ENCODE results near the gene CAPN9. TPM values are rescaled to one million over a fixed set of nuclear protein-coding genes. Genes with fewer than 3 reads are reported as not detected.

CAPN9 gene
- total RNA-seq, 1 donor from 2014 or later, result not detected

DNA sequence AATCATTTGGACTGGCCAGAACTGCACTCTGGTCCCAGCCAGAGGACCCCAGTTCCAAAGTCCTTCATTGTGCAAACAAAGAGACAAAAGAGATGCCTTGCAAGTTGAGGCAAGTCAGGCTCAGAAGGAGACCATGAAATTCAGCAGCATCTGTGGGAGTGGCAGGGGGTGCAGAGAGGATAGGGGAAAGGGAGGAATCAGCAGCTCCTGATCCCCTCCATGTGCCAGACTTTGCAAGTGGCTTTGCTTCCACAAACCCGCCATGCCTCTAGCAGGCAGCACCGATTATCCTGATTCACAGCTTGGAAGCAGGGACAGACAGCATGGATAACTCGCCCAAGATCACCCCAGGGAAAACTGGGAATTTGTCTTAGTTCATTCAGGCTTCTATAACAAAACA is 2.1 kb upstream of the CAPN9 start:
- intact Hi-C loops (cut with micrococcal nuclease), result no loop called here

GRCh38 chr1:230746617-230747016 is 571 bp upstream of the CAPN9 start:
- intact Hi-C loops (cut with micrococcal nuclease), result no loop called here

DNA sequence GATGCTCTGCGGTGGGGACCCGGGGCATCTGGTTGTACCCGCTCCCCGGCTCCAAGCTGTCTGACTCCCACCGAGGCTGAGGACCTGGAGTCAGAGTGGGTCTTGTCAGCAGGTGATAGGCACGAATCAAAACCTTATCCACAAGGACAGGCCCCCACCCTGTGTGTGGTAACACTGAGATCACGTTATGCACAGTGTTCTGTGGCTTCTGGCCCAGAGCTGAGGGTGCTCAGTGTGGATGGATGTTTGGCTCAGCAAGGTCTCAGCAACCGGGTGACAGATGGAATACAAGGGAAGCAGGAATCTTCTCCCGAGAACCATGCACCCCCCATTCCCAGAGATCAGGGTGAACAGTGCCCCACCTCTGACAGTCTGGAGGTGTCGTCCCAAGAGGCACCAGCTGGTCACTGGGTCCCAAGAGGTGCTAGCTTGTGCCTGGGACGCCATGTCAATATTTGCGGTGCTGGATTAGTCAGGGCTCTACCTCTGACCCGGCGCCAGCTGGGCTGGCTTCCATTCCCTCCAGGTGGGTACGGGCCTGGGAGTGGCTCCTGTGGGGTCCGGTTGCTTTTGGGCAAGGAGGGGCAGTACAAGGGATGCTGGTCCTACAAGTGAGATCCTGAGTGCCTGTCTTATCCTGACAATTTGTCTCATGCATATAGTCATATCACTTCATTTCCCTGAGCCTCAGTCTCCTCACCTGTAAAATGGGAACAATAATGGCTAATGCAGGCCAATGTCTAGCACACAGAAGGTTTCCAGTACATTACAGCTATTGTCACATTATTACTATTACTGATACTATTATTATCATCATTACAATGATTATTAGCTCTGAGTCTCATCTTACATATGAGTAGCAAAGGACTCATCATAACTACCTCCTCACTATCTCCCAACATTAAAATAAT is 957 bp downstream of the CAPN9 start:
- intact Hi-C loops (cut with micrococcal nuclease), result no loop called here

DNA sequence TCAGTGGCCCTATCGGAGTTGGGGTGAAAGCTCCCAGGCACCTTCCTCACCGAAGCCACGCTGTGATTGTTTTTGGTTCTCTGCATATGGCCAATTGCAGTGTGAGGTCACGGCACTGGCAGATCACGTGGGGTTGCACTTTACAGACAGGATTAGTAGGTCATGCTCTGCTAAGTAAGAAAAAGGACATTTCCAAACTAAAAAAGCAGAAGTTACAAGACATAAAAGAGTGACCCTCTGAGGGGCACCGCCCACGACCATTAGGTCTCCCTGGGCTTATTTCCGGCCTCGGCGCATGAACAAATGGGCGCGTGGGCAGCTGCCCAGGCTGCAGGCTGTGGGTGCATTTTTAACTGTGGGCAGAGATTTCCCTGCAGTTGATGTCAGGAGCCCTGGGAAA is 2.0 kb downstream of the CAPN9 start:
- intact Hi-C loops (cut with micrococcal nuclease), result no loop called here

GRCh38 chr1:230749635-230750034 is 2.4 kb downstream of the CAPN9 start:
- intact Hi-C loops (cut with micrococcal nuclease), result loop anchor here (5.0 kb wide), 1 partner anchor 107 kb away; the partner anchor contains the start of gene COG2

GRCh38 chr1:230750576-230750975 is 3.4 kb downstream of the CAPN9 start:
- intact Hi-C loops (cut with micrococcal nuclease), result loop anchor here (5.0 kb wide), 1 partner anchor 108 kb away; the partner anchor contains the start of gene COG2

DNA sequence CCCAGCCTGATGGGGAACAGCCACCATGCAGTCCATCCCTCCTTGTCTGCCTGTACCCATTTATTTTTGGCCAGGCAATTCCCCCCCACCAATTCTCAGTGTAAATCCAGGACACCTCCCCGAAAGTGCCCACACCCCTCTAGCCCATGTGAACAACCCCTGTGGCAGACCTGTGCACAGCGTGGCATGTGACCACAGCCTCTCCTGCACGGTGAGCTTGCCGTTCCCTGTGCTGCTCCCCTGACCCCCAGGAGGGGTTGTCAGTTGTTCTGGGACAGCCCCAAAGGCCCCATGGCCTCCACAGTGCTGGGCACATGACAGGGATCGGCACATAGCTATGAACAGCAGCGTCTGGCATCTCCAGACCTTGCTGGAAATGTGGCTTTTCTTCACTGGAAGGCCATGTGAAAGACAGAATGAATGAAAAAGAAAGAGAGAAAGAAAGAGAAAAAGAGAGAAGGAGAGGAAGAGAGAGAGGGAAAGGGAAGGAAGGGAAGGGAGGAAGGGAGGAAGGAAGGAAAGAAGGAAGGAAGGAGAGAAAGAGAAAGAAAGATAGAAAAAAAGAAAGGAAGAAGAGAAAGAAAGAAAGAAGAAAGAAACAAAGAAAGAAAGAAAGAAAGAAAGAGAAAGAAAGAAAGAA is 3.9 kb downstream of the CAPN9 start:
- intact Hi-C loops (cut with micrococcal nuclease), result loop anchor here (5.0 kb wide), 1 partner anchor 109 kb away; the partner anchor contains the start of gene COG2

DNA sequence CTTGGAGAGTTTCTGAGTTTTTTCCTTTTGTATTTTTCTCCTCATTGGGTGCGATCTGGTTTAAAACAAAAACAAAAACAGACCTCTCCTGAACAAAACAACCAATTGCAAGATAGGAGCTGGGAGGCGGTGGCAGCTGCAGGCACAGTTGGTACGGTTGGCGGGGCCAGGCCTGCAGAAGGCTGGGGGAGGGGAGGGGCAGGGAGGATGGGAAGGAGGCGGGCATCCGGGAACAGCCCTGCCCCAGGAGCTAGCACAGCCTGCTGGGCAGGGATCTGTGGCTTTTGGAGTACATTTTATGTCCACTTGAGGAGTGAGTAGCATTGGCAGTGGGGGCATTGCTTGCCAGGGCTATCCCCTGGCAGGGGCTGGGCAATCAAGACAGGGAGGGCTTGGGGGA is 5.2 kb downstream of the CAPN9 start:
- intact Hi-C loops (cut with micrococcal nuclease), result loop anchor here (5.0 kb wide), 1 partner anchor 110 kb away; the partner anchor contains the start of gene COG2

DNA sequence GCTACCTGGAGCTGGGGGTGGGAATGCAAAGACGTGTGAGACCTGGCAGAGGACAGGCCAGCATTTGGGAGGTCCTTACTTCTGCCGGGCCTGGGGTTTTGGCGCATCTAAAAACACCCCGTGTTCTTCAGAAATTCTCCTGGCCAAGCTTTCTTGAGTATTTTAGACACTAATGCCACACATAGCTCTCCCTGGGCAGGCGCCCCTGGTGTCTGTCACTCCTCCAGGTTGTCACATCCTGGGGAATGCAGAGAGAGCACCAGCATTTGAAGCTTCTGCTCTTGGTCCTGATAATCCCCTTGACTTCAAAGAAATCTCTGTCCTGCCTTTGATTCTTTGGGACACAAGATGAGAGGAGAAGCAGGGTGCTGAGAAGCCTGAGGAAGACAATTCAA is 6.0 kb downstream of the CAPN9 start:
- intact Hi-C loops (cut with micrococcal nuclease), result loop anchor here (5.0 kb wide), 1 partner anchor 111 kb away; the partner anchor contains the start of gene COG2

- intact Hi-C loops (cut with micrococcal nuclease), result loop anchor here (5.0 kb wide), 1 partner anchor 111 kb away; the partner anchor contains the start of gene COG2
Measured at GRCh38 chr1:230753586-230754251, 6.5 kb downstream of the CAPN9 start.

DNA sequence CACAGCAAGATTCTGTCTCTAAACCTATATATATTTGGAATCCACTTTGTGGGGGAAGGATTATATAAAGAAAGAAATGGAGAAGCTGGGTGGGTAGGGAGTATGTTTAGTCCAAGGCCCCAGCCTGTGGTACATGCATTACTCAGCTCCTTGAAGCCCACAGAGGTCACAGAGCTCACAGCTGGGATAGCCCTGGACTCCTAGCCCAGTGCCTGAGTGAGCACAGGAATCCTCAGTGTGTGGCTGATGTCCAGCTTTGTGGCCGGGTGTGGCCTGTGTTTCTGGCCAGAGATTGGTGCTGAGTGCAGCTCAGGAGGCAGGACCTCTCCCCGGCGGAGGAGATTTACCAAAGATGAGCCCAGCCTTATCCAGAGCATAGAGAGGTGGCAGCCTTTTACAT is 7.6 kb downstream of the CAPN9 start:
- intact Hi-C loops (cut with micrococcal nuclease), result loop anchor here (5.0 kb wide), 1 partner anchor 112 kb away; the partner anchor contains the start of gene COG2

DNA sequence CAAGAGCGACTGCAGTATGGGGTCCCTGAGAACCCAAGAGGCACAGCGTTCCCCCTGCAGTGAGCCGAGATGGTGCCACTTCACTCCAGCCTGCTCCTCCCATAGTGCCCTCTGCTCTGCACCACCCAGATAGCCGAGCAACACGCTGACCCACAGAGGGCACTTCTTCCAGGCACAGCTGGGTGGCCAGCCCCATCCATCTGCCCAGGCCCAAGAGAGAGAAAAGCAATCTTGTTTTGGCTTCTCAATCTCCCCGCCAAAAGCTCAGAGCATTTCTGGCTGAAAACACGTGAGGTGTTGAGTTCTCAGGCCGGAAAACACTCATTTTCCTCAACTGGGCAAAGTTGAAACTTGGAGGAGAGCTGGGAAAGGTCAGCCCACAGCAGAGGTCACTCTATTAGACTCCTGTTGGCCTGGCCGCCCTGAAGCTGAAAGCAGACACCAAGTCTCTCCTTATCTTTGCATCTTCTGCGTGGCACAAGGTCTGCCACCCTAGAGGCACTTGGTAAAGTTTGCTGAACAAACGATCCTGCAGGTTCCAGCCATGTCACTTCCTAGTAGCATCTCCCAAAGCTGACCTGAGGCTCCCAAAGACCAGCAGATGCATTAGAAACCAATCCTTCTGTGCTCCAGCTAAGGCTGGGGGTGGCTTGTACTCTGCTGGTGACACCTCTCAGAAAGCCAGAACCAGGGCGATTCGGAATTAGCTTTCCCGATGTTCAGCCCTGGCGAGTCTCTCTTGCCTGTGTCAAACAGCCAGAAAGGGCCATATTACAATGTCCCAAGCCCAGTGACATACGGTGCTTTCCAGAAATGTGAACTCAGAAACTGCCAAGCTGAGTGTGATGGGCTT is 10.9 kb downstream of the CAPN9 start:
- intact Hi-C loops (cut with micrococcal nuclease), result no loop called here

- intact Hi-C loops (cut with micrococcal nuclease), result no loop called here
Measured at GRCh38 chr1:230758709-230759368, 11.7 kb downstream of the CAPN9 start.

GRCh38 chr1:230759369-230760065 is 12.3 kb downstream of the CAPN9 start:
- intact Hi-C loops (cut with micrococcal nuclease), result no loop called here

GRCh38 chr1:230760360-230760827 is 13.2 kb downstream of the CAPN9 start:
- intact Hi-C loops (cut with micrococcal nuclease), result no loop called here

DNA sequence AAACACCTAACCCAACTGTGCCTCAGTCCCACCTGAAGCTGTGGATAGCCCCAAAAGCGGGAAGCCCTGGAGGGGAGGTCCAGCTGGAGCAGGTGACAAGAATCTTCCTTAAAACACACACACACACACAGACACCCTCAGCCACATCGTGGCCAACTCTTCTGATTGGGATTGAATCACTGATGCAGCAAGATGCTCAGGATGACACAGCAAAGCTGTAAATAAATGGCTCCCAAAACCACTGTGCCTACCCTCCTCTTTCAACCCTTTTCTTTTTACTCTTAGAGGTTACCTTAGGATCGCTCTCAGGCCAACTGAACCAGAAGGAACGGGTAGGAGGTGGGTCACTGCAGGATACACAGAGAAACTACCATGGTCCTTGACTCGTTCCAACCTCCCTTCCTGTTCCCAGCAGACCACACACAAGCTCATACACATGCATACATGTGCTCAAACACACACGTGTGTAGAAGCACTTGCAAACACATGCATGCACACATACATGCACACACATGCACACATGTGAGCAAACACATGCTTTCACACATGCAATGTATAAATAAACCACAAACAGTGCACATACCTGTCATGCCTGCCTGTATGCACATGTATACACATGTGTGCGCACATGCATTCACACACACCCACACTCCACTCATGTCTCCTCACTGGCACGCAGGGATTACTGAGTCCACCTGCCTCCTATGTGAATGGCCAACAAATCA is 14.4 kb downstream of the CAPN9 start:
- intact Hi-C loops (cut with micrococcal nuclease), result no loop called here

DNA sequence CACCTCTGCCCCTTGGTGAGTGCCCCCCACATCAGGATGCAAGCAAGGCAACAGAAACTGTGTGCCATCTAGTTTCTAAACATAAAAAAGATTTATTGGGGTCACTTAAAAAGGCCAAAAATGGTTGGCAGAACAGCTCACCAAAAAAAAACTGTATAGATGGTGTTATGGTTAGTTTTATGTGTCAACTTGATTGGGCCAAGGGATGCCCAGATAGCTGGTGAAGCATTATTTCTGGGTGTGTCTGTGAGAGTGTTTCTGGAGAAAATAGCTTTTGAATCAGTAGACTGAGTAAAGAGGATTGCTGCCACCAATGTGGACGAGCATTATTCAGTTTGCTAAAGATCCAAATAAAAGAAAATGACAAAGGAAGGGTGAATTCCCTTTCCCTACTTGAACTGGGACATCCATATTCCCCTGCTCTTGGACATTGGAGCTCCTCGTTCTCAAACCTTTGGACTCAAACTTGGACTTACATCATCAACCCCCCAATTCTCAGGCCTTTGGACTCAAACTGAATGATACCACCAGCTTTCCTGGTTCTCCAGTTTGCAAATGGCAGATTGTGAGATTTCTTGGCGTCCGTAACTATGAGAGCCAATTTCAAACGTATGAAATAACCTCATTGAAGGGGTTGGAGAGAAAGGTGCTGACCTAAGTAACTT is 16.9 kb downstream of the CAPN9 start:
- intact Hi-C loops (cut with micrococcal nuclease), result no loop called here

- intact Hi-C loops (cut with micrococcal nuclease), result no loop called here
Measured at GRCh38 chr1:230766318-230766717, 19.1 kb downstream of the CAPN9 start.
